K562 (cell line): ENCODE data around the gene SEMA6B. TPM values are rescaled to one million over a fixed set of nuclear protein-coding genes. Genes with fewer than 3 reads are reported as not detected.
A peak's percentile ranks its signal among the peaks of the same experiment; 100 is the strongest.

Source experiments
- CREM ChIP-seq: IDR thresholded peaks from 2 replicates; pipeline ENCODE4 v1.6.1; 2014; ENCODE audit warnings: antibody characterized with exemption, low read depth
- FOXJ3 ChIP-seq: sonication (generic); formaldehyde crosslinking; IDR thresholded peaks from 2 replicates; pipeline ENCODE4 v1.4.0; 2020; ENCODE audit warnings: mild to moderate bottlenecking, missing genetic modification reagents
- L3MBTL2 ChIP-seq: fragments of 450-650 bp; IDR thresholded peaks from 2 replicates; pipeline ENCODE4 v1.6.1; 2016; ENCODE audit warnings: mild to moderate bottlenecking, moderate library complexity
- MCM5 ChIP-seq: fragments of 450-650 bp; IDR thresholded peaks from 2 replicates; pipeline ENCODE4 v1.6.1; 2016; ENCODE audit warnings: low read depth
- MEF2D ChIP-seq: conservative IDR thresholded peaks from 2 replicates; pipeline ENCODE4 v1.6.1; 2016; ENCODE audit warnings: low read depth, missing genetic modification characterization, missing compliant biosample characterization
- PRDM10 ChIP-seq: fragments of 450-650 bp; IDR thresholded peaks from 2 replicates; pipeline ENCODE4 v1.6.1; 2018; ENCODE audit not compliant: partially characterized antibody
- RBM15 ChIP-seq: fragments of 200-400 bp; formaldehyde crosslinking; IDR thresholded peaks from 2 replicates; pipeline ENCODE4 v1.6.1; 2018; ENCODE audit warnings: mild to moderate bottlenecking, low read length, moderate library complexity; ENCODE audit not compliant: insufficient read depth
- SIRT6 ChIP-seq: IDR thresholded peaks from one replicate; pipeline ENCODE4 v1.6.1; 2012; ENCODE audit warnings: low read depth, mild to moderate bottlenecking, control low read depth, inconsistent platforms, low read length, moderate library complexity
- ZNF12 ChIP-seq: sonication (generic); formaldehyde crosslinking; IDR thresholded peaks from 2 replicates; pipeline ENCODE4 v1.4.0; 2020; ENCODE audit warnings: mild to moderate bottlenecking, missing genetic modification reagents
- polyA plus RNA-seq, 8 experiments: library from polyadenylated mRNA; depleted of rRNA in 4 of 8; stranded (reverse) in 5 of 8; unstranded in 3 of 8; fragments of >200 nt; fragmentation: Nextera tagmentation in 2 of 8; fragmentation: Illumina TruSeq in 1 of 8; extraction: Ambion mirVana in 2 of 8; extraction: Trizol in 1 of 8; gene quantifications; 2 replicates each; pipeline versions ENCODE4 v1.2.1 to v1.2.3, GENCODE V29; 2011 to 2014; ENCODE audit warnings: inconsistent platforms in 1 of 8, missing spikeins in 1 of 8
- total RNA-seq, 7 experiments: library from RNA; depleted of rRNA in 6 of 7; stranded (reverse); fragments of >200 nt in 6 of 7; fragmentation: Illumina TruSeq in 2 of 7; extraction: Trizol in 2 of 7; gene quantifications; 2 replicates each; pipeline versions ENCODE4 v1.2.1 to v1.2.3, GENCODE V29; 2011 to 2021; ENCODE audit warnings: low replicate concordance in 1 of 7
- TF ChIP-seq, protein P1 (sequence below): fragments of 450-650 bp; IDR thresholded peaks from 2 replicates; pipeline ENCODE4 v1.6.1; 2016; ENCODE audit warnings: low read depth
- TF ChIP-seq, protein P2 (sequence below), 2 experiments: IDR thresholded peaks; 2 replicates each; pipeline ENCODE4 v1.6.1; 2012; ENCODE audit warnings: improper control_type of control experiment in 2 of 2, low read depth in 2 of 2, low read length in 2 of 2, borderline replicate concordance in 1 of 2
- TF ChIP-seq, protein P3 (sequence below): fragments of 450-650 bp; IDR thresholded peaks from 2 replicates; pipeline ENCODE4 v1.6.1; 2016; ENCODE audit warnings: missing biosample characterization, missing genetic modification characterization

SEMA6B gene
- total and polyA plus RNA-seq, 9 of the 15 experiments (the other 6 are each of a cell fraction or from before 2014, with no cell fraction given) = 0.65 to 4.6 (median 2.5) TPM; not detected in 2

DNA sequence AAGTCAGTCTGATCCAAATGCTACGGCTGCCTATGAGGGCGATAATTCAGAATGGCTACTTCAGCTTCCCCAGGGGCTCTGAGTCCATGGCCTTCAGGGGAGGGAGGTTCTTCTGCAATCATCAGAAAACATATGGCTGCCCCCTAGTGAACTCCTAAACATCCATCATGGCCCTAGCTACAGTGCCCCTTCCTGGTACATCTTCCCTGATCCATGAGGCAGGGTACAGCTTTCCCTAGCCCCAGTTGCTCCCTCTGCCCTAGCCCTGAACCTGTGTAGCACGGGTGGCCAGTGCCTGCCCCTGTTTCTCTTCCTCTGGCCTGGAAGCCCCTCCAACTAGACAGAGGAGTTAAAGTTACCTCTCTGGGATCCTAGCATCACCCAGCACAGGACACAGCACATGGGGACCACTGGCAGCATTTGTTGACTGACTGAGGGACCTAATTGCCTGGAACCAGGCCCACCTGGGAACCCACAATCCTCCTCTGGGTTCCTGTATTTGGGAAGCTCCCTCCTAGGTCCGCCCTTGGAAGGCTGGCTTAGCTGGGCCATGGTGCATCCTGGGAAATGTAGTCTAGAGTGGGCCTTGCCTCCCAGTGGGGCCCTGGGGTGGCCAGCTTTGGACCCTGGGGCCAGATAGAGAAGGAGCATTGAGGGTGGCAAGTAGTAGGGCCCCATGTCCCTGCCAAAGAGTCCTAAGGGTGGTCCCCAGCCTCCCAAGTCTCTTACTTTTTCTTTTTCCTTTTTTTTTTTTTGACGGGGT is 17.7 kb upstream of the SEMA6B start (continued):
- TF ChIP-seq, protein P1, sequence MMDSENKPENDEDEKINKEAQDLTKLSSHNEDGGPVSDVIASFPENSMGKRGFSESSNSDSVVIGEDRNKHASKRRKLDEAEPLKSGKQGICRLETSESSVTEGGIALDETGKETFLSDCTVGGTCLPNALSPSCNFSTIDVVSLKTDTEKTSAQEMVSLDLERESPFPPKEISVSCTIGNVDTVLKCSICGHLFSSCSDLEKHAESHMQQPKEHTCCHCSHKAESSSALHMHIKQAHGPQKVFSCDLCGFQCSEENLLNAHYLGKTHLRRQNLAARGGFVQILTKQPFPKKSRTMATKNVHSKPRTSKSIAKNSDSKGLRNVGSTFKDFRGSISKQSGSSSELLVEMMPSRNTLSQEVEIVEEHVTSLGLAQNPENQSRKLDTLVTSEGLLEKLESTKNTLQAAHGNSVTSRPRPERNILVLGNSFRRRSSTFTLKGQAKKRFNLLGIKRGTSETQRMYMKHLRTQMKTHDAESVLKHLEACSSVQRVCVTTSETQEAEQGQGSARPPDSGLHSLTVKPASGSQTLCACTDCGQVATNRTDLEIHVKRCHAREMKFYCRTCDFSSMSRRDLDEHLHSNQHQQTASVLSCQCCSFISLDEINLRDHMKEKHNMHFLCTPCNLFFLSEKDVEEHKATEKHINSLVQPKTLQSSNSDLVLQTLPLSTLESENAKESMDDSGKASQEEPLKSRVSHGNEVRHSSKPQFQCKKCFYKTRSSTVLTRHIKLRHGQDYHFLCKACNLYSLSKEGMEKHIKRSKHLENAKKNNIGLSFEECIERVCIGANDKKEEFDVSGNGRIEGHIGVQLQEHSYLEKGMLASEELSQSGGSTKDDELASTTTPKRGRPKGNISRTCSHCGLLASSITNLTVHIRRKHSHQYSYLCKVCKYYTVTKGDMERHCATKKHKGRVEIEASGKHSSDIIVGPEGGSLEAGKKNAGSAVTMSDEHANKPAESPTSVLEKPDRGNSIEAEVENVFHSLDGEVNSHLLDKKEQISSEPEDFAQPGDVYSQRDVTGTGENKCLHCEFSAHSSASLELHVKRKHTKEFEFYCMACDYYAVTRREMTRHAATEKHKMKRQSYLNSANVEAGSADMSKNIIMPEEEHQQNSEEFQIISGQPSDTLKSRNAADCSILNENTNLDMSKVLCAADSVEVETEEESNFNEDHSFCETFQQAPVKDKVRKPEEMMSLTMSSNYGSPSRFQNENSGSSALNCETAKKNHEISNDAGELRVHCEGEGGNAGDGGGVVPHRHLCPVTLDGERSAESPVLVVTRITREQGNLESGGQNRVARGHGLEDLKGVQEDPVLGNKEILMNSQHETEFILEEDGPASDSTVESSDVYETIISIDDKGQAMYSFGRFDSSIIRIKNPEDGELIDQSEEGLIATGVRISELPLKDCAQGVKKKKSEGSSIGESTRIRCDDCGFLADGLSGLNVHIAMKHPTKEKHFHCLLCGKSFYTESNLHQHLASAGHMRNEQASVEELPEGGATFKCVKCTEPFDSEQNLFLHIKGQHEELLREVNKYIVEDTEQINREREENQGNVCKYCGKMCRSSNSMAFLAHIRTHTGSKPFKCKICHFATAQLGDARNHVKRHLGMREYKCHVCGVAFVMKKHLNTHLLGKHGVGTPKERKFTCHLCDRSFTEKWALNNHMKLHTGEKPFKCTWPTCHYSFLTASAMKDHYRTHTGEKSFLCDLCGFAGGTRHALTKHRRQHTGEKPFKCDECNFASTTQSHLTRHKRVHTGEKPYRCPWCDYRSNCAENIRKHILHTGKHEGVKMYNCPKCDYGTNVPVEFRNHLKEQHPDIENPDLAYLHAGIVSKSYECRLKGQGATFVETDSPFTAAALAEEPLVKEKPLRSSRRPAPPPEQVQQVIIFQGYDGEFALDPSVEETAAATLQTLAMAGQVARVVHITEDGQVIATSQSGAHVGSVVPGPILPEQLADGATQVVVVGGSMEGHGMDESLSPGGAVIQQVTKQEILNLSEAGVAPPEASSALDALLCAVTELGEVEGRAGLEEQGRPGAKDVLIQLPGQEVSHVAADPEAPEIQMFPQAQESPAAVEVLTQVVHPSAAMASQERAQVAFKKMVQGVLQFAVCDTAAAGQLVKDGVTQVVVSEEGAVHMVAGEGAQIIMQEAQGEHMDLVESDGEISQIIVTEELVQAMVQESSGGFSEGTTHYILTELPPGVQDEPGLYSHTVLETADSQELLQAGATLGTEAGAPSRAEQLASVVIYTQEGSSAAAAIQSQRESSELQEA = no peak
- TF ChIP-seq, protein P2, sequence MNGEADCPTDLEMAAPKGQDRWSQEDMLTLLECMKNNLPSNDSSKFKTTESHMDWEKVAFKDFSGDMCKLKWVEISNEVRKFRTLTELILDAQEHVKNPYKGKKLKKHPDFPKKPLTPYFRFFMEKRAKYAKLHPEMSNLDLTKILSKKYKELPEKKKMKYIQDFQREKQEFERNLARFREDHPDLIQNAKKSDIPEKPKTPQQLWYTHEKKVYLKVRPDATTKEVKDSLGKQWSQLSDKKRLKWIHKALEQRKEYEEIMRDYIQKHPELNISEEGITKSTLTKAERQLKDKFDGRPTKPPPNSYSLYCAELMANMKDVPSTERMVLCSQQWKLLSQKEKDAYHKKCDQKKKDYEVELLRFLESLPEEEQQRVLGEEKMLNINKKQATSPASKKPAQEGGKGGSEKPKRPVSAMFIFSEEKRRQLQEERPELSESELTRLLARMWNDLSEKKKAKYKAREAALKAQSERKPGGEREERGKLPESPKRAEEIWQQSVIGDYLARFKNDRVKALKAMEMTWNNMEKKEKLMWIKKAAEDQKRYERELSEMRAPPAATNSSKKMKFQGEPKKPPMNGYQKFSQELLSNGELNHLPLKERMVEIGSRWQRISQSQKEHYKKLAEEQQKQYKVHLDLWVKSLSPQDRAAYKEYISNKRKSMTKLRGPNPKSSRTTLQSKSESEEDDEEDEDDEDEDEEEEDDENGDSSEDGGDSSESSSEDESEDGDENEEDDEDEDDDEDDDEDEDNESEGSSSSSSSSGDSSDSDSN (IDR thresholded peaks at IDR 0.05; ENCODE audit: borderline replicate concordance in 1 of 2, low read depth in 2 of 2, low read length in 2 of 2) = no peak
- peak; percentile 97 for TF ChIP-seq PRDM10
- no peak for TF ChIP-seq SIRT6
- TF ChIP-seq, protein P3, sequence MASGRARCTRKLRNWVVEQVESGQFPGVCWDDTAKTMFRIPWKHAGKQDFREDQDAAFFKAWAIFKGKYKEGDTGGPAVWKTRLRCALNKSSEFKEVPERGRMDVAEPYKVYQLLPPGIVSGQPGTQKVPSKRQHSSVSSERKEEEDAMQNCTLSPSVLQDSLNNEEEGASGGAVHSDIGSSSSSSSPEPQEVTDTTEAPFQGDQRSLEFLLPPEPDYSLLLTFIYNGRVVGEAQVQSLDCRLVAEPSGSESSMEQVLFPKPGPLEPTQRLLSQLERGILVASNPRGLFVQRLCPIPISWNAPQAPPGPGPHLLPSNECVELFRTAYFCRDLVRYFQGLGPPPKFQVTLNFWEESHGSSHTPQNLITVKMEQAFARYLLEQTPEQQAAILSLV (tag) = no peak
- no peak for TF ChIP-seq L3MBTL2
- TF ChIP-seq MEF2D (tag) = no peak
- peak; percentile 34; the same call in 1 of the 2 replicates for TF ChIP-seq ZNF12 (CRISPR knock-in tag)
- no peak for TF ChIP-seq FOXJ3 (CRISPR knock-in tag)
- TF ChIP-seq RBM15 = no peak
- no peak for TF ChIP-seq CREM
- TF ChIP-seq MCM5 = no peak
